Activated B cell treated with CpG ODN at 0.5 μM for 24 hours (primary cell): ENCODE results near the gene TRAF7. TPM values are rescaled to one million over a fixed set of nuclear protein-coding genes. Genes with fewer than 3 reads are reported as not detected.

ENCODE experiments used
- ATAC-seq: fragments of 200-7000 bp; cut with Tn5 transposase; one replicate; pipeline ENCODE4 v1.10.0; 2021; ENCODE audit warnings: low read depth, mild to moderate bottlenecking, moderate library complexity
- CTCF ChIA-PET: fragments of 350-600 bp; sonication (Branson Sonifier 250); formaldehyde crosslinking; loops from one replicate; lab custom pipeline; 2021; ENCODE audit warnings: antibody characterized with exemption; lab: Charles Lee
- POLR2A ChIA-PET: fragments of 350-600 bp; sonication (Branson Sonifier 250); formaldehyde crosslinking; loops from one replicate; lab custom pipeline; 2021; ENCODE audit warnings: antibody characterized with exemption; lab: Charles Lee
- DNase-seq: peaks from one replicate; pipeline ENCODE4 v3.0.0; 2022
- H3K27ac Mint-ChIP-seq: one replicate; pipeline ENCODE4 v1.8.0; 2020; ENCODE audit warnings: mixed read lengths
- H3K27me3 Mint-ChIP-seq: one replicate; pipeline ENCODE4 v1.8.0; 2021; ENCODE audit warnings: mixed read lengths
- H3K36me3 Mint-ChIP-seq: one replicate; pipeline ENCODE4 v1.8.0; 2021; ENCODE audit warnings: low read depth, mixed read lengths
- H3K4me1 Mint-ChIP-seq: one replicate; pipeline ENCODE4 v1.8.0; 2021; ENCODE audit warnings: mixed read lengths
- H3K4me3 Mint-ChIP-seq: one replicate; pipeline ENCODE4 v1.8.0; 2020; ENCODE audit warnings: mild to moderate bottlenecking, mixed read lengths
- H3K9me3 Mint-ChIP-seq: one replicate; pipeline ENCODE4 v1.8.0; 2020; ENCODE audit warnings: mixed read lengths
- CTCF ChIP-seq: fragments of 200-600 bp; IDR thresholded peaks from one replicate; pipeline ENCODE4 v1.8.0; 2022; ENCODE audit warnings: antibody characterized with exemption, mild to moderate bottlenecking
- intact Hi-C: fragments of 100-400 bp; cut with micrococcal nuclease; formaldehyde crosslinking; loops from one replicate; pipeline ENCODE4 v1.15.1; 2024
- total RNA-seq: library from RNA; stranded (reverse); gene quantifications from 2 replicates; pipeline ENCODE4 v1.2.3, GENCODE V29; 2022

Gene TRAF7
- total RNA-seq, 1 donor from 2014 or later, result 72.7 TPM

- DNase-seq, result no peak
- Mint-ChIP-seq H3K36me3 (no peaks in the 10 kb centered on the region), H3K27me3 (no peaks in the 10 kb centered on the region), H3K4me1 (peaks cover 4% of the 10 kb centered on the region), H3K4me3 (no peak overlapping the region), H3K27ac (no peak overlapping the region), H3K9me3 (no peaks in the 10 kb centered on the region)
- intact Hi-C loops, result no loop called here
- ATAC-seq, result no peak
- no peak for TF ChIP-seq CTCF
- POLR2A ChIA-PET, result no interaction called here
- CTCF ChIA-PET, result no interaction called here
Measured at GRCh38 chr16:2184962-2185361, 29.4 kb downstream of the TRAF7 start.

DNA sequence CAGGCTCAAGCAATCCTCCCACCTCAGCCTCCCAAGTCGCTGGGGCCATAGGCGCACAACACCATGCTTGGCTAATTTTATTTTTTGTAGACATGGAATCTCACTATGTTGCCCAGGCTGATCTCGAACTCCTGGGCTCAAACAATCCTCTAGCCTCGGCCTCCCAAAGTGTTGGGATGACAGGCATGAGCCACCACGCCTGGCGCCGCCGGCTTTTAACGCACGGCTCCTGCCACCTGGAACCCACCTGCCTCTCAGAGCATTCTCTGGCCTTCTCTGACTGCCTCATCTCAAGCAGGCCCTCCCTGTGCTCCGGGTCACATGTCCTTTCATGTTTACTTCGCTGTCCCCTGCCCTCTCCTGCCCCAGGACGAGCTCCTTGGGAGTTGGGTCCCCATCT lies 30.5 kb downstream of the TRAF7 start:
- H3K27me3 Mint-ChIP-seq, result no peaks in the 10 kb centered on the region
- intact Hi-C loops, result no loop called here
- TF ChIP-seq CTCF, result no peak
- ChIA-PET POLR2A (no interaction called here), CTCF (no interaction called here)
- H3K4me3 Mint-ChIP-seq, result no peak overlapping the region
- no peak for DNase-seq
- peaks cover 4% of the 10 kb centered on the region for H3K4me1 Mint-ChIP-seq
- H3K27ac Mint-ChIP-seq, result no peak overlapping the region
- H3K36me3 Mint-ChIP-seq, result no peaks in the 10 kb centered on the region
- no peaks in the 10 kb centered on the region for H3K9me3 Mint-ChIP-seq
- ATAC-seq, result no peak

- DNase-seq, result no peak
- H3K27ac Mint-ChIP-seq, result no peak overlapping the region
Measured at GRCh38 chr16:2186505-2186904, 30.9 kb downstream of the TRAF7 start.

DNA sequence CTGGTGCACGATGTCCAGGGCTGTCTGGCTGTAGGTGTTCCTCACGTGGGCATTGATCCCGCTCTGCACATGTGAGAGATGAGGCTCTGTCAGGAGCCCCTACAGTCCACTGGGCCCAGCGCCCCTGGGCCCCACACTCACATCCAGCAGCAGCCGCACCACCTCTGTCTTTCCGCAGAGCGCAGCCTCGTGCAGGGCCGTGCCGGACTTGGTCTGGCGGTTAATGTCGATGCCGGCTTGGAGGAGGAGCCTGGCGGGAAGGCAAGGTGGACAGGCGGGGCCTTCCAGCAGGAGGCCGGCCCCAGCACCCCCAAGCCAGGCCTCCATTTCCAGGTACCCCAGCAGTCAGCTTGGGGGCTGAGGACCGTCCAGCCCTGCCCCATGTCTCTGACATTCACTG lies 31.6 kb downstream of the TRAF7 start:
- DNase-seq, result no peak
- no peak for TF ChIP-seq CTCF
- CTCF ChIA-PET, result no interaction called here
- Mint-ChIP-seq H3K4me1 (peaks cover 4% of the 10 kb centered on the region), H3K27ac (no peak overlapping the region), H3K4me3 (no peak overlapping the region), H3K9me3 (no peaks in the 10 kb centered on the region), H3K27me3 (no peaks in the 10 kb centered on the region), H3K36me3 (no peaks in the 10 kb centered on the region)
- no peak for ATAC-seq
- intact Hi-C loops, result no loop called here
- POLR2A ChIA-PET, result no interaction called here

More at GRCh38 chr16:2186505-2186904, 30.9 kb downstream of the TRAF7 start:
- POLR2A ChIA-PET, result no interaction called here
- Mint-ChIP-seq H3K9me3 (no peaks in the 10 kb centered on the region), H3K4me1 (peaks cover 4% of the 10 kb centered on the region), H3K27me3 (no peaks in the 10 kb centered on the region), H3K4me3 (no peak overlapping the region), H3K36me3 (no peaks in the 10 kb centered on the region)
- no peak for TF ChIP-seq CTCF
- no peak for ATAC-seq
- CTCF ChIA-PET, result no interaction called here
- intact Hi-C loops, result no loop called here

GRCh38 chr16:2188395-2188794 lies 32.8 kb downstream of the TRAF7 start:
- no peak for ATAC-seq
- no peak overlapping the region for H3K27ac Mint-ChIP-seq
- intact Hi-C loops, result no loop called here
- ChIA-PET POLR2A (no interaction called here), CTCF (no interaction called here)
- H3K4me3 Mint-ChIP-seq, result no peak overlapping the region
- H3K27me3 Mint-ChIP-seq, result peaks cover 3% of the 10 kb centered on the region
- peaks cover 2% of the 10 kb centered on the region for H3K4me1 Mint-ChIP-seq
- DNase-seq, result no peak
- H3K9me3 Mint-ChIP-seq, result no peaks in the 10 kb centered on the region
- no peak for TF ChIP-seq CTCF
- no peaks in the 10 kb centered on the region for H3K36me3 Mint-ChIP-seq
